Caki2 (cell line): ENCODE data around the gene SH3RF3. TPM values are rescaled to one million over a fixed set of nuclear protein-coding genes. Genes with fewer than 3 reads are reported as not detected.

Experiments
- DNase-seq: peaks from one replicate; pipeline ENCODE4 v3.0.0-alpha.2; 2015; ENCODE audit warnings: low read depth
- in situ Hi-C: cut with HindIII; loops from 2 replicates; pipeline ENCODE4 v1.10.0; 2016; ENCODE audit warnings: low sequenced_read_pairs, low pct_unique_long_range_greater_than_20kb, mixed read lengths
- total RNA-seq: library from RNA; depleted of rRNA; stranded (reverse); fragments of >200 nt; shearing (Covaris generic); gene quantifications from 2 replicates; pipeline ENCODE4 v1.2.3, GENCODE V29; 2014; ENCODE audit warnings: low replicate concordance

SH3RF3 gene
- total RNA-seq, 1 experiment from 2014 or later = 0.20 TPM

GRCh38 chr2:109275120-109276012 is 146.4 kb downstream of the SH3RF3 start:
- in situ Hi-C loops = no loop called here
- no peak for DNase-seq

DNA sequence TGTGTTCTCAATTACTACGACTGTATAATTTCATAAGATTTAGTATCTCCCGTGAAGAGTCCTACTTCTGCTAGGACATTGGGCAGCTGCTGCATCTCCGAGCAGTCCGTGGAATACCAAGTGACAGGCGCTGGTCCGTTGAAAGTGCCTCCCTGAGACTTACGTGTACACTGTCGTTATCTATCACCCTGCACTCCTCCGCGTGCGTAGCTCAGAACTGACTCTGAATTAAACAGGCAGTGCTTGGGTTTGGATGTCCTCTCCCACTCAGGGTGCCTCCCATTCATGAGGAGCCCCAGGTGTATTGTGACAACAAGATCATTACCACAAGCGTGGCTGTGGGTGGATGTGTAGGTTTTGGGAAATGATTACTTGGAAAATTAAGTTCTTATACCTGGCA is 148.4 kb downstream of the SH3RF3 start:
- in situ Hi-C loops = no loop called here
- DNase-seq = no peak

GRCh38 chr2:109279243-109279860 is 150.3 kb downstream of the SH3RF3 start:
- DNase-seq = no peak
- in situ Hi-C loops = no loop called here

DNA sequence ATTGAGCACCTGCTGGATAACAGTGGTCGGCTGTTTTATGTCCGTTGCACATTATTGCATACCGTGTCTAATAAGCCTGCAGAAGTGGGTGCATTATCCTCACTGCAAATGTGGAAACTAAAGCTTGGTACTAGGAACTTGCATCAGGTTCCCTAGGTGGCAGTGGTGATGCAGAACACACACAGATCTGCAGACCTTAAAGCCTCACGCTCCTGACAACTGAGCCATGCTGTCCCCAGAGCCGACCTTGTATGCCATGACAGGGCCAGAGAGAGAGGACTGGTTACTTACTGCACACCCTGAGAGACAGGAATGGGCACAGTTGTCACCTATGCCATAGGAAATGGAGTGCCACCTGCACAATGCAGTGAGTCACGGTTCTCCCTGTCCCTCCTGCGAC is 151.8 kb downstream of the SH3RF3 start:
- in situ Hi-C loops = no loop called here
- no peak for DNase-seq

DNA sequence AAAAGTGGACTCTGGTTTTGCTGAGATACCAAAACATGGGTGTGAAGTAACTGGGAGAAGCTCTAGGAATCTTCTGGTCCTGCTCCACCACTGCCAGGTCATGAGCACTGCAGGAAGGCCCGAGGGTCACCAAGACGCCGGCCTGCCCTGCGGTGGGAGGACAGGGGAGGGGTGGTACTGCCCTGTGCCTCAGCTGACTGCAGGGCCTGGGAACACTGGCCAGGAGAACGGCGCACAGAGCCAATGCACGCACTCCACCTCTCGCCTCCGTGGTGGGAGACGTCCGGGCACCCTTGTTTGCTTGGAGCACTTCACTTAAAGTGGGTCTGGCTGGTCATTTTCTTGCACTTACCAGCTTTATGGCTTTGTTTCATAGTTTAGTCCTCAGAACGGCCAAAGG is 153.4 kb downstream of the SH3RF3 start:
- in situ Hi-C loops = no loop called here
- no peak for DNase-seq

GRCh38 chr2:109282865-109283264 is 153.9 kb downstream of the SH3RF3 start:
- in situ Hi-C loops = no loop called here

DNA sequence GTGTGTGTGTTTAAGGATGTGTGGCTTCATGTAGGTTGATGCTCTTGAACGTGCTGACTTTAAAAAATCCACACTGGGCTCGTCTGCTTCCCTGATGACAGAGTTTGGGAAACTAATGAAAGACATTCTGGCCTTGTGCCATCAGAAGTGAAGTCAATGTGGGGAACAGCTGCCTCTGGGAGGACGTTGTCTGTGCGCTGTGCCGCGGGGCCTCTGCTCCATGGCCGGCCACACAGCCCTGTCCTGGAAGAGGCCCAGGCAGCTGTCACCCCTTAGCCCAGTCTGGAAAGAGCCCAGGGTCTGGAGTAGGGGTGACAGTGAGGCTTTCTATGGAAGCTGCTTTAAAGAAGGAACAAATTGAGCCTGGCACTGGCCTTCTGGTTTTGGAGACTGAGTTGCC is 155.8 kb downstream of the SH3RF3 start:
- in situ Hi-C loops = no loop called here
- no peak for DNase-seq

More at GRCh38 chr2:109282865-109283264, 153.9 kb downstream of the SH3RF3 start:
- no peak for DNase-seq

GRCh38 chr2:109285244-109285651 is 156.2 kb downstream of the SH3RF3 start:
- in situ Hi-C loops = no loop called here
- DNase-seq = no peak

GRCh38 chr2:109287413-109287812 is 158.4 kb downstream of the SH3RF3 start:
- in situ Hi-C loops = no loop called here

GRCh38 chr2:109287838-109288237 is 158.8 kb downstream of the SH3RF3 start:
- no peak for DNase-seq
- in situ Hi-C loops = no loop called here

More at GRCh38 chr2:109287413-109287812, 158.4 kb downstream of the SH3RF3 start:
- no peak for DNase-seq

DNA sequence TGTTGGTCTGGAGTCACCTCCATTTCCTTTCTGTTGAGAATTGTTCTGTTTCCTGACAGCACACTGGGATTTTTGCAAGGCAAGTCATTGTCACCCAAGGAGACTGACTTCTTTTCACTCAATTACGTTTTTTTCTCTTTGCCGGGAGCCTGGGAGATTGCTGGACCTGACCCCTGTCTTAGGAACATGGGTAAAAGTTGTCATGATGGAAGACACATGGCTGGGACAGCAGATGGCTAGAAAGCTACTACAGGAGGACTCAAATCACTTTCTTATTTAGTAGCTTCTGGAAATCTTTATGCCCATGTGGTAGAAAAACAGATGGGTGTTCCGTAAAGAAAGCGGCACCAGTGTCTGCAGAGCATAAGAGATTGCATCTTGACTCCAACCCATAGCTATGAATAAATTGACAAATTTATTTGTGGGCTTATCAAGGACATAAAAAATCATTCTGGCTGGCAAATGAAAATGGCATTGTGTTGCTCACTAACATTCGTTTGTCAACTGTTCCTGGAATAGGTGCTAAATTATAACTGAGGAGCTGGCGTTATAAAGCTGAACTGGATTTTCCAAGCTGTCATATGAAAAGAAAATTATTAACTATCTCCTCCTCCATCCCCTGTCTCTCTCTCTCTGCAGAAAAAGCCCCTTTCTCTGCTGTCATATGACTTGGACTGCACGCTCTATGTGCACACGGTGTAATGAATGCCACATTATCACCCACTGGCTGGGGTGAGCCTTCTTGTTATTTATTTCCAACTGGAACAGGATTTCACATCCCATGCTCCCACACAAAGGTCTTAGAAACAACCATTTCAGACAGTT is 159.8 kb downstream of the SH3RF3 start:
- in situ Hi-C loops = no loop called here
- DNase-seq = no peak

DNA sequence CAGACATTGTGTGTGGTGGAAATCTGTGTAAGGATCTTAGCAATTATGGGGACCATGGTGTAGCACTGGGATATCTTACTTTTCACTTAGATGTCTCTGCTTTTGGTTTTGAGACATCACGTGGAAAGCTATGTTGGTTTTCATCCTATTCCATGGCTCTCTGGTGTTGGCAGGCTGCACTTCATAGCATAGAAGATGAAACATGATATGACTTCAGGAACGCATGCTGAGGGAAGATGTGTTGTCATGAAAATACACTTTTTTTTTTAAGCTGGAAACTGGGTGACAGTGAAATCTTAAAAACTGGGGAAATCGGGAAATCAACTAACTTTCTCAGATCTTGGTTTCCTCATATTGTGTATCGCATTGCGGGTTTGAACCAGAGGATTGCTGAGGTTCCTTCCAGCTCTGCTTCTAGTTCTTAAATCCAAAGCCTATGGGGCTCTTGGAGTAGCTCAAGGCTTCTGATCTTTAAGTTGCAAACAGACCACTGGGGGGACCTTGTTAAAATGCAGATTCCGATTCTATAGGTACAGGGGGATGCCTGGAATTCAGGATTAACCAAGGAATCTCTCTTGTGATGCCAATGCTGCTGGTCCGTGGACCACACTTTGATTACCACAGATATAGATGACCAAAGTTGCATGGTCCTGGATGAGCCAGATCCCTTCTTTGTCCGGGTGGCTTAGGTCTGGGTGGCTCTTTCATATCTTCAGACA is 160.7 kb downstream of the SH3RF3 start:
- no peak for DNase-seq

GRCh38 chr2:109290887-109291643 is 162.1 kb downstream of the SH3RF3 start:
- no peak for DNase-seq
- in situ Hi-C loops = no loop called here

More for the DNA sequence above, 160.7 kb downstream of the SH3RF3 start:
- in situ Hi-C loops = no loop called here

- in situ Hi-C loops = no loop called here
- DNase-seq = no peak
These were observed 163.4 kb downstream of the SH3RF3 start for GRCh38 chr2:109292386-109292785.

- in situ Hi-C loops = no loop called here
- no peak for DNase-seq
These were observed 164.7 kb downstream of the SH3RF3 start for GRCh38 chr2:109293663-109294062.

GRCh38 chr2:109294523-109294922 is 165.5 kb downstream of the SH3RF3 start:
- no peak for DNase-seq
- in situ Hi-C loops = no loop called here

GRCh38 chr2:109295070-109295780 is 166.2 kb downstream of the SH3RF3 start:
- DNase-seq = no peak
- in situ Hi-C loops = no loop called here
